ENCODE results near the gene VAMP8.

DNA sequence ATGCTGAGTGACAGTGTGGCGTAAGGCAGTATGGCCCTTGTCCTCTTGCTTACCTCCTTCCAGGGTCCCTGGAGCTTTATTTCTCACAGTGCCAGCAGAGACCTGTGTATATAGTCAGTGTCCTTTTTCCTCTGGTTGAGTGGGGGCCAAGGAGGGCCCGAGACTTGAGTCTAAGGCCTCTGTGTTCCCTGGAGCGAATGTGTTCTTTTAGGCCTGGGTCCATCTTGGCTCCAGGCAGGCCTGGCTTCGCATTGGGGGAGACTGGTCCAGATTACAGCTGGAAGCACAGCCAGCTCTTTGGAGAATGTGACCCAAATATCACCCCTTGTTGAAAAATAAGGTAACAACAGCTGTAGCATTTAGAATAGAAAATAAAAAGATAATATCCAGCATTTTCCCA is 11.8 kb downstream of the VAMP8 start:
- no peak for TF ChIP-seq GATA2 (IDR thresholded peaks at IDR 0.05; ENCODE audit: low read depth, low read length)
- TF ChIP-seq GATA3 (IDR thresholded peaks at IDR 0.05; ENCODE audit: low read depth, low read length): no peak
